ENCODE results near the gene CEND1.

DNA sequence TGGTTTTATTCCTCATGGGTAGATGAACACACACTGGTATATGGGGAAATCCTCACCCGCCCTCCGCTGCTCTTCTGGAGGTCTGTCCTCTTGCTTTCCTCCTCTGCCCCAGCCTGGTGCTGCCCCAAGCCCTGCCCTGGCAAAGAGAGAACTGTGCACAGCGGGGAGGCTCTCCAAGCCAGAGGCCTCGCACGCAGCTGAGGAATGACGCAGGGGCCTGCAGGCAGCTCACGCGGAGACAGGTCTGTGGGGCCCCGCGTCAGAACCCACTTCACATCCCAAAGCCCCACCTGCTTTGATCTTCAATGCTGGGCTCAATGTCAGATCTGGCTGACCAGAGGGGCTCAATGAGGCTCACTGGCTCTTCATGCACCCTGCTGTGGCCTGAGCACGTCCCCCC is 22.7 kb downstream of the CEND1 start:
- TF ChIP-seq CTCF (IDR thresholded peaks at IDR 0.05; ENCODE audit: low read depth, low read length) (no peak), MYC (IDR thresholded peaks at IDR 0.05; ENCODE audit: low read depth, low read length) (no peak)
